Stimulated activated effector memory CD8-positive, alpha-beta T cell treated with anti-CD3 and anti-CD28 coated beads, Interleukin-12 subunit alpha, Interleukin-12 subunit beta, amount 100 ng/mL, for 72 hours (primary cell): ENCODE data around the gene NKD2.
"Not testable (repeated sequence)": the region's sequence is repeated elsewhere in the genome, so short reads cannot be mapped to it uniquely, and the experiment has no call there.

ENCODE experiments used
- ATAC-seq: fragments of 150-1000 bp; cut with Tn5 transposase; 2 replicates; pipeline ENCODE4 v1.10.0; 2021
- DNase-seq, 2 donors: peaks; one replicate each; pipeline ENCODE4 v3.0.0; 2021 to 2022; ENCODE audit warnings: low spot score in 2 of 2
- H3K27ac Mint-ChIP-seq: one replicate; pipeline ENCODE4 v1.8.0; 2022; ENCODE audit warnings: mild to moderate bottlenecking, mixed read lengths
- H3K36me3 Mint-ChIP-seq: one replicate; pipeline ENCODE4 v1.8.0; 2022; ENCODE audit warnings: mild to moderate bottlenecking, mixed read lengths
- H3K4me1 Mint-ChIP-seq: one replicate; pipeline ENCODE4 v1.8.0; 2022; ENCODE audit warnings: mixed read lengths
- H3K4me3 Mint-ChIP-seq: one replicate; pipeline ENCODE4 v1.8.0; 2022; ENCODE audit warnings: mild to moderate bottlenecking, mixed read lengths
- H3K9me3 Mint-ChIP-seq: one replicate; pipeline ENCODE4 v1.8.0; 2022; ENCODE audit warnings: mixed read lengths

Gene NKD2

GRCh38 chr5:1021136-1021968, 12.8 kb downstream of the NKD2 start:
- ATAC-seq (no peak), DNase-seq (no peak)
- no peaks in the 10 kb centered on the region for H3K4me1 Mint-ChIP-seq
- no peaks in the 10 kb centered on the region for H3K9me3 Mint-ChIP-seq
- no peak overlapping the region for H3K4me3 Mint-ChIP-seq
- no peak overlapping the region for H3K27ac Mint-ChIP-seq
- H3K36me3 Mint-ChIP-seq: no peaks in the 10 kb centered on the region

DNA sequence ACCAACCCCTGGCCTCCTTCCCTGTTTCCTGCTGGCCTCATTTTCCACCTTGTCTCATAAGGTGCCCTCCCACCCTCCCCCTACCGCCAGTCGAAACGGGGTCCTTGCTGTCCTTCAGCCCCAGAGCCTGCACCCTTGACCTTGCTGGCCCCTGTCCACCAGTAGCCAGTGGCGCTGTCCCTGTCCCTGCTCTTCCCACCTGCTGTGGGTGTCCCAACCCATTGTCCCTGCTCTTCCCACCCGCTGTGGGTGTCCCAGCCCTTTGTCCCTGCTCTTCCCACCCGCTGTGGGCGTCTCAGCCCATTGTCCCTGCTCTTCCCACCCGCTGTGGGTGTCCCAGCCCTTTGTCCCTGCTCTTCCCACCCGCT, 13.4 kb downstream of the NKD2 start:
- H3K4me3 Mint-ChIP-seq, ATAC-seq, H3K9me3 Mint-ChIP-seq, H3K36me3 Mint-ChIP-seq, H3K27ac Mint-ChIP-seq, H3K4me1 Mint-ChIP-seq, DNase-seq: not testable (repeated sequence)

- ATAC-seq (no peak), DNase-seq (no peak)
- Mint-ChIP-seq H3K36me3 (no peaks in the 10 kb centered on the region), H3K4me1 (no peaks in the 10 kb centered on the region), H3K4me3 (no peak overlapping the region), H3K27ac (no peak overlapping the region), H3K9me3 (no peaks in the 10 kb centered on the region)
These were observed 18.4 kb downstream of the NKD2 start for GRCh38 chr5:1026700-1027621.

DNA sequence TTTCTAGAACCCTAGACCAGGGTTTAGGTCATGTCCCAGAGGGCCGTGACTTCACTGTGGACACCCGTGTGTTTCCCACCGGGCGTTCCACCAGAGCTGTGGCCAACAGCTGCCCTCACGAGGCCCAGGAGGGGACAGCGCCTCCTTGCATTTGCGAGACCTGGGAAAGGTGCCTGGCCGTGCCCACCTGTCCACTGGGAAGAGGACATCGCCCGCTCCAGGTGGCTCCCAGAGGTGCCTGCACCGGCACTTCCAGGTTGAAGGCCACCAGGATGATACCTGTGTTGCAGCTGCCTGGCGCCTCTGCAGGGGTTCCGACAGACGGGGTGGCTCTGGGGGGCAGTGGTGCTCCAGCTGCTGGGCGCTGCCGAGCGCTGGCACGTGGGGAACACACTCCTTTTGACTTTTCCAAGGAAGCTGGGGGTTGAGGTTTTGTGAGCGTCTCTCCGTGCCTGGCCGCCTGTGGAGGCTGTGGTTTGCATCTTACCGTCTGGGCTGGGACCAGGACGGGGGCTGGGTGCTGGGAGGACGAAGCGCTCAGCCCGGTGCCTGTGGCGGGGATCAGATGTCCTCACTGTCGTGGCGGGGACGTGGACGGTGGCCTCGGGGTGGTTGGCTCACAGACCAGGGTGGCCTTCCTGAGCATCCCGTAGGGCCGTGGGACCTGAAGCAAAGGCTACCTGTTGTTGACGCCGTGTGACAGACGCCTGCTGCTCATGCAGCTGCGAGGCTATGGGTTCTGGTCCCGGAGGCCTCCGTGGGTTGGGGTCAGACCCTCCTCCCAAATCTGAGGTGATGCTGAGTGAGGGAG, 19.2 kb downstream of the NKD2 start:
- Mint-ChIP-seq H3K4me3 (no peak overlapping the region), H3K9me3 (no peaks in the 10 kb centered on the region), H3K36me3 (no peaks in the 10 kb centered on the region), H3K4me1 (no peaks in the 10 kb centered on the region), H3K27ac (no peak overlapping the region)
- DNase-seq (no peak), ATAC-seq (no peak)

DNA sequence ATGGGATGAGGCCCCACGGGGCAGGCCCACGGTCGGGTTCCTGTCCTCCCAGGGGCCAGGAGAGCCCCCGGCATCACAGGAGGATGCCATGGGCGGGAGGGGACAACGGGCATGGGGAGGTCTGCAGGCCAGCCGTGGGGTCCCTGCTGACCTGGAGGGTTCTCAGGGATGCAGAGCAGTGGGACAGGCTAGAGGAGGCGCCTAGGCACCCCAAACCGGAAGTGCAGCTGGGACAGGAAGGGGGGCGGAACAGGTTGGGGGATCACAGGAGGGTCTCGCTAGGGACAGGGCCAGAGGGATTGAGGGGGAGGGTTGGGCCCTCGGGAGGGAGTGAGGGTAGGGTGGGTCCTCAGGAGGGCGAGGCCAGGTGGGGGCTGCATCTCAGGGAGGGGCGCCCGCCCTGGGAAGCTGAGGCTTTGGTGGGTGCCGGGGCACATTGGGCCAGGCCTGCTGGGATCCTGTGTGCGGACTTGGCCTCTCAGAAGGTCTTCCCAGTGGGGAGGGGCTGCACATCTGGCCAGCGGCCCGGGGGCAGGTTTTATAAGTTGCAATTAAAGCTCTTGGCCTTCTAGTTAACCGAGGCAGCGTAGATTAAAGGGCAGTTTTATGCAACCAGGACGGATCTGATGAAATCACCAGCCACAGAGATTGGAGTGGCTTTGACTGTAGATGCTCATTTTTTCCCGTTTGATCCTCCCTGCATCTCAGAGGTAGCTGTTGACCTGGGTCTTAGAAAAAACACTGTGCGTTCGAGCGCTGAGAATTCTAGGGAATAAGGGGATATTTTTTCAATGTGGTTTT, 20.1 kb downstream of the NKD2 start:
- H3K4me1 Mint-ChIP-seq: no peaks in the 10 kb centered on the region
- ATAC-seq (no peak), DNase-seq (no peak)
- no peak overlapping the region for H3K27ac Mint-ChIP-seq
- H3K36me3 Mint-ChIP-seq: no peaks in the 10 kb centered on the region
- H3K4me3 Mint-ChIP-seq: no peak overlapping the region
- no peaks in the 10 kb centered on the region for H3K9me3 Mint-ChIP-seq

GRCh38 chr5:1029282-1029944, 20.8 kb downstream of the NKD2 start:
- H3K27ac Mint-ChIP-seq: no peak overlapping the region
- DNase-seq (no peak), ATAC-seq (no peak)
- no peaks in the 10 kb centered on the region for H3K4me1 Mint-ChIP-seq
- H3K4me3 Mint-ChIP-seq: no peak overlapping the region
- H3K9me3 Mint-ChIP-seq: no peaks in the 10 kb centered on the region
- no peaks in the 10 kb centered on the region for H3K36me3 Mint-ChIP-seq

DNA sequence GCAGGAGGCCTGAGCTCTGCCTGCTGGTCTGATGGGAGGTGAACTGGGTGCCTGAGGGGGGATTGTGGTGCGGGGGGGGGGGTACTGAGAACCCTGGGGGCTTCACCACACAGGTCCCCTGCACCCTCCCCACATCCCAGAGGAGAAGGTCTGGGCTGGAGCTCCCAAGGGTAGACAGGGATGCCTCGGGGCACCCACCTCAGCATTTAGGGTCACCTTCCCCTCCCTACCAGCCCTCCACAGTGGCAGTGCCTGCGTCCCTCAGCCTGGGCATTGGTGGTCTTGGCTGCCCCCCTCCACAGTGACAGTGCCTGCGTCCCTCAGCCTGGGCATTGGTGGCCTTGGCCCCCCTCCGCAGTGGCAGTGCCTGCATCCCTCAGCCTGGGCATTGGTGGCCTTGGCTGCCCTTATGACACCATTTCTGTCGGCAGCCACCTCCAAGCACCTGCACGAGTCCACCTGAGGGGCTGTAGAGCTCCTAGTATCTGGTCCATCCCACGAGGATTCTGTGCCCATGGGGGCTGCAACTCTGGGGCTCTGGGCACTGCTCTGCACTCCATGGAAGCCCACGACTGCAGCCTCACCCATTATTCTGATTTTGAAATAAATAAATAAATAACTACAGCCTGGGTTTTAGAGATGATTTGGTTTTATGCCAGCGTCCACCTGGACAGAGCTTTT, 21.5 kb downstream of the NKD2 start:
- Mint-ChIP-seq H3K4me1 (peaks cover 3% of the 10 kb centered on the region), H3K9me3 (no peaks in the 10 kb centered on the region), H3K36me3 (no peaks in the 10 kb centered on the region), H3K27ac (no peak overlapping the region), H3K4me3 (no peak overlapping the region)
- ATAC-seq (no peak), DNase-seq (no peak)

- no peak for DNase-seq
- Mint-ChIP-seq H3K36me3 (no peaks in the 10 kb centered on the region), H3K4me1 (peaks cover 6% of the 10 kb centered on the region), H3K9me3 (no peaks in the 10 kb centered on the region), H3K27ac (no peak overlapping the region), H3K4me3 (no peak overlapping the region)
- ATAC-seq: no peak
These were observed 22.2 kb downstream of the NKD2 start for GRCh38 chr5:1030801-1031271.

- H3K27ac Mint-ChIP-seq: no peak overlapping the region
- peaks cover 6% of the 10 kb centered on the region for H3K4me1 Mint-ChIP-seq
- H3K9me3 Mint-ChIP-seq: no peaks in the 10 kb centered on the region
- H3K4me3 Mint-ChIP-seq: no peak overlapping the region
- no peak for DNase-seq
- no peaks in the 10 kb centered on the region for H3K36me3 Mint-ChIP-seq
- ATAC-seq: no peak
These were observed 22.8 kb downstream of the NKD2 start for GRCh38 chr5:1031306-1031959.

DNA sequence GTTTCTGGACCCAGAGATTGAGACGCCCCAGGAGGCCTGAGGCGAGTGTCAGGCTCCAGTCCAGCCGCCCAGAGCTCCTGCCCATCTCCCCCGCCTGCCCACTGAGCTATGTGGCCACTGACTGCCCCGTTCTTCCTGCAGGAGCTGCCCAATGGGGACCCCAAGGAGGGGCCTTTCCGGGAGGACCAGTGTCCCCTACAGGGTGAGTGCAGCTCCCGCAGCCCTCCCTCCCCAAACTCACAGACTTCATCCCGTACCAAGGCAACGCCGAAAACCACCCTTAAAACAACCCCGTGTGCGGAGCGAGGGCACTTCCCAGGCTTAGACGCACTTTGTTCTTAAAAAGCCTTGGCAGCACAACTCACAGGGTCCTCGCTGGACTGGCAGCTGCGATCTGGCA, 23.4 kb downstream of the NKD2 start:
- no peaks in the 10 kb centered on the region for H3K36me3 Mint-ChIP-seq
- DNase-seq (no peak), ATAC-seq (no peak)
- no peak overlapping the region for H3K27ac Mint-ChIP-seq
- no peak overlapping the region for H3K4me3 Mint-ChIP-seq
- H3K9me3 Mint-ChIP-seq: no peaks in the 10 kb centered on the region
- H3K4me1 Mint-ChIP-seq: peaks cover 6% of the 10 kb centered on the region

GRCh38 chr5:1032551-1033027, 24.0 kb downstream of the NKD2 start:
- Mint-ChIP-seq H3K4me3 (no peak overlapping the region), H3K36me3 (no peaks in the 10 kb centered on the region), H3K9me3 (no peaks in the 10 kb centered on the region), H3K27ac (no peak overlapping the region), H3K4me1 (peaks cover 6% of the 10 kb centered on the region)
- DNase-seq: no peak
- ATAC-seq: no peak

DNA sequence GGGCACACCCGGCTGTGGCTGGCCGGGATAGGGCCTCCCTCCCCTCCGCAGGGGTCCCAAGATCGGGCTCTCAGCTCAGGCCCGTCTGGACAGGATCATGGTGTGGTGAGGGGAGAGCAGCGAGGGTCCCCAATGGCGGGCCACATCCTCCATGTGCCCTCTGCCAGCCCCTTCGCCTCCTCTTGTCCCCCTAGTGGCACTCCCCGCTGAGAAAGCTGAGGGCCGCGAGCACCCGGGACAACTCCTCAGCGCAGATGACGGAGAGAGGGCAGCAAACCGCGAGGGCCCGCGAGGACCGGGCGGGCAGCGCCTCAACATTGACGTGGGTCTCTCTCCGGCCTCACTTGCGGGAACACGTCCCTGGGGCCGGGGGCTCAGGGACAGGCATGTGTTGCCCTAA, 24.6 kb downstream of the NKD2 start:
- Mint-ChIP-seq H3K4me1 (peaks cover 6% of the 10 kb centered on the region), H3K36me3 (no peaks in the 10 kb centered on the region), H3K27ac (no peak overlapping the region), H3K4me3 (no peak overlapping the region), H3K9me3 (no peaks in the 10 kb centered on the region)
- DNase-seq: no peak
- no peak for ATAC-seq
